Activated naive CD4-positive, alpha-beta T cell treated with anti-CD3 and anti-CD28 coated beads for 36 hours (primary cell): ENCODE measurements around the gene IFIT2. TPM values are rescaled to one million over a fixed set of nuclear protein-coding genes. Genes with fewer than 3 reads are reported as not detected.
"Not testable (repeated sequence)": the region's sequence is repeated elsewhere in the genome, so short reads cannot be mapped to it uniquely, and the experiment has no call there.

ENCODE experiments used
- CTCF ChIA-PET: fragments of 350-600 bp; sonication (Branson Sonifier 250); formaldehyde crosslinking; loops from one replicate; lab custom pipeline; 2021; ENCODE audit warnings: antibody characterized with exemption; lab: Charles Lee
- DNase-seq: peaks from one replicate; pipeline ENCODE4 v3.0.0-alpha.2; 2020
- H3K27ac Mint-ChIP-seq: one replicate; pipeline ENCODE4 v1.8.0; 2021; ENCODE audit warnings: mild to moderate bottlenecking, mixed read lengths
- H3K27me3 Mint-ChIP-seq: one replicate; pipeline ENCODE4 v1.8.0; 2021; ENCODE audit warnings: low read depth, mixed read lengths
- H3K36me3 Mint-ChIP-seq: one replicate; pipeline ENCODE4 v1.8.0; 2021; ENCODE audit warnings: low read depth, mixed read lengths
- H3K4me1 Mint-ChIP-seq: one replicate; pipeline ENCODE4 v1.8.0; 2021; ENCODE audit warnings: low read depth, mixed read lengths
- H3K4me3 Mint-ChIP-seq: one replicate; pipeline ENCODE4 v1.8.0; 2021; ENCODE audit warnings: mild to moderate bottlenecking, moderate library complexity, mixed read lengths
- H3K9me3 Mint-ChIP-seq: one replicate; pipeline ENCODE4 v1.8.0; 2021; ENCODE audit warnings: mixed read lengths
- intact Hi-C: fragments of 100-400 bp; cut with micrococcal nuclease; formaldehyde crosslinking; loops from one replicate; pipeline ENCODE4 v1.15.1; 2023
- total RNA-seq, 2 experiments: library from RNA; stranded (reverse); gene quantifications; one replicate each; pipeline ENCODE4 v1.2.3, GENCODE V29; 2021

IFIT2 gene
- 10 to 100 TPM; 35.7 to 39.4 TPM for total RNA-seq

GRCh38 chr10:89301721-89302445, at the start of gene IFIT2:
IFIT2 (plus strand) TSS chr10:89302046; CDS start chr10:89302124, 78 bp downstream.
- H3K27me3 Mint-ChIP-seq = no peaks in the 10 kb centered on the region
- H3K4me3 Mint-ChIP-seq = peak within 1 kb of the TSS; percentile 79
- peaks cover 4% of the 10 kb centered on the region for H3K9me3 Mint-ChIP-seq
- CTCF ChIA-PET = interaction anchor here (0.8 to 4.3 kb wide), 4 partner anchors 22 to 67 kb away, joined by 3 to 26 read pairs (median 4); partner anchors contain the start of gene LIPA
- peaks cover 24% of the 10 kb centered on the region for H3K36me3 Mint-ChIP-seq
- peak; percentile 22 for DNase-seq
- intact Hi-C loops = loop anchor here (1.0 to 2.0 kb wide), 3 partner anchors 25 to 399 kb away; partner anchors contain the start of genes IFIT3, IFIT5 and KIF20B
- peak within 1 kb of the TSS; percentile 65 for H3K27ac Mint-ChIP-seq
- H3K4me1 Mint-ChIP-seq = peaks cover 32% of the 10 kb centered on the region

DNA sequence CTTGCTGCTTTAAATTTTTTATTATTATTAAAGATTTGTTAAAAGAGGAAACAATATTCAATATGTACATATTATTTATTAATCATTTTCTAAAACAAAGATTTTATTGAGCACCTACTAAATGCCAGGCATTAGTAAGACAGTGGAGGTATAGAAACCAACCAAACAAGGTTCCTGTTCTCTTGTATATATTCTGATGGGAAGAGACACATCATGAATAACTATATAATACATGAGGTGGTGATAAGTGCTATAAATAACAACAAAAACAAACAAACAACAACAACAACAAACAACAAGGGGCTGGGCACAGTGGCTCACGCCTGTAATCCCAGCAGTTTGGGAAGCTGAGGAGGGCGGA, 49.6 kb upstream of the IFIT2 start:
- Mint-ChIP-seq H3K4me3 (no peak overlapping the region), H3K9me3 (peaks cover 20% of the 10 kb centered on the region), H3K27ac (no peak overlapping the region), H3K36me3 (peaks cover 11% of the 10 kb centered on the region), H3K4me1 (peaks cover 38% of the 10 kb centered on the region), H3K27me3 (peaks cover under 1% of the 10 kb centered on the region)
- intact Hi-C loops = loop anchor here (1.0 to 2.0 kb wide), 3 partner anchors 35 to 393 kb away; partner anchors contain the start of gene PANK1
- CTCF ChIA-PET = interaction anchor here (0.9 to 3.3 kb wide), 6 partner anchors 34 to 223 kb away, joined by 3 to 14 read pairs (median 4); partner anchors contain the start of gene IFIT2
- DNase-seq = no peak

- H3K27me3 Mint-ChIP-seq, H3K4me3 Mint-ChIP-seq, intact Hi-C loops, H3K27ac Mint-ChIP-seq: not testable (repeated sequence)
- peaks cover 11% of the 10 kb centered on the region for H3K36me3 Mint-ChIP-seq
- peak; percentile 28 for DNase-seq
- peaks cover 20% of the 10 kb centered on the region for H3K9me3 Mint-ChIP-seq
- CTCF ChIA-PET = interaction anchor here (0.9 kb wide), 1 partner anchor 163 kb away, joined by 4 read pairs; no protein-coding TSS in a partner anchor
- peaks cover 25% of the 10 kb centered on the region for H3K4me1 Mint-ChIP-seq
Measured at GRCh38 chr10:89255091-89255579, 46.7 kb upstream of the IFIT2 start.

GRCh38 chr10:89255793-89256192, 46.1 kb upstream of the IFIT2 start:
- intact Hi-C loops = no loop called here
- CTCF ChIA-PET = interaction anchor here (0.5 to 1.0 kb wide), 3 partner anchors 46 to 162 kb away, joined by 3 to 4 read pairs (median 4); partner anchors contain the start of gene IFIT2
- H3K27me3 Mint-ChIP-seq = peaks cover 4% of the 10 kb centered on the region
- H3K9me3 Mint-ChIP-seq = peaks cover 20% of the 10 kb centered on the region
- H3K4me1 Mint-ChIP-seq = peaks cover 22% of the 10 kb centered on the region
- DNase-seq = no peak
- no peak overlapping the region for H3K27ac Mint-ChIP-seq
- H3K36me3 Mint-ChIP-seq = peaks cover 11% of the 10 kb centered on the region
- H3K4me3 Mint-ChIP-seq = no peak overlapping the region

- peaks cover 11% of the 10 kb centered on the region for H3K36me3 Mint-ChIP-seq
- no peak for DNase-seq
- peaks cover 20% of the 10 kb centered on the region for H3K9me3 Mint-ChIP-seq
- CTCF ChIA-PET = interaction anchor here (0.5 to 1.0 kb wide), 4 partner anchors 46 to 162 kb away, joined by 3 to 4 read pairs (median 4); partner anchors contain the start of gene IFIT2
- intact Hi-C loops = no loop called here
- peaks cover 18% of the 10 kb centered on the region for H3K4me1 Mint-ChIP-seq
- H3K27me3 Mint-ChIP-seq = peaks cover 4% of the 10 kb centered on the region
- no peak overlapping the region for H3K27ac Mint-ChIP-seq
- no peak overlapping the region for H3K4me3 Mint-ChIP-seq
Measured at GRCh38 chr10:89256340-89256739, 45.5 kb upstream of the IFIT2 start.

DNA sequence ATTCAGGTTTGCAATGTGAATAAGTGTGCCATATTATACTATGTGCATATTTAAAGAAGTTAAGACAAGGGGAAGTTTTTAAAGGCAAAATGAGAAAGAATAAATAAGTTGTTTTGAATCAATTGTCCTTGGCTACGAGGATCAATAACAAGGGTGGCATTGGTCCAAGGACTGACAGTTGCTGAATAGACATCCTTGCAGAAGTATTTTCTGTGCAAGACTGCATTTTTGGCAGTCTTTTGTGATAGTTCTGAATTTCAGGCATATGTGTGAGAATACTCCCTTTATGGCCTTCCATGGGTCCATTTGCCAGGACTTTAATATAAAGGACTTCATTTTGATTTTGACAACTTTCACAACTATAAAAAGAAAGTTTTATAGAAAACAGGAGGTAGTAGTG, 44.9 kb upstream of the IFIT2 start:
- H3K36me3 Mint-ChIP-seq = peaks cover 11% of the 10 kb centered on the region
- CTCF ChIA-PET = interaction anchor here (0.7 kb wide), 1 partner anchor 146 kb away, joined by 4 read pairs; no protein-coding TSS in a partner anchor
- no peak overlapping the region for H3K27ac Mint-ChIP-seq
- peaks cover 4% of the 10 kb centered on the region for H3K27me3 Mint-ChIP-seq
- H3K9me3 Mint-ChIP-seq = peaks cover 20% of the 10 kb centered on the region
- DNase-seq = no peak
- intact Hi-C loops = no loop called here
- peaks cover 18% of the 10 kb centered on the region for H3K4me1 Mint-ChIP-seq
- H3K4me3 Mint-ChIP-seq = no peak overlapping the region

GRCh38 chr10:89257581-89257980, 44.3 kb upstream of the IFIT2 start:
- intact Hi-C loops = no loop called here
- Mint-ChIP-seq H3K27me3 (peaks cover 4% of the 10 kb centered on the region), H3K4me3 (no peak overlapping the region), H3K4me1 (peaks cover 18% of the 10 kb centered on the region), H3K36me3 (peaks cover 11% of the 10 kb centered on the region), H3K27ac (no peak overlapping the region), H3K9me3 (peaks cover 20% of the 10 kb centered on the region)
- DNase-seq = no peak
- CTCF ChIA-PET = interaction anchor here (0.7 to 1.3 kb wide), 5 partner anchors 11 to 170 kb away, joined by 3 to 5 read pairs (median 4); partner anchors contain the start of gene IFIT1

- H3K4me1 Mint-ChIP-seq = peaks cover 15% of the 10 kb centered on the region
- intact Hi-C loops = no loop called here
- CTCF ChIA-PET = interaction anchor here (1.3 kb wide), 1 partner anchor 110 kb away, joined by 3 read pairs; no protein-coding TSS in a partner anchor
- H3K27me3 Mint-ChIP-seq = peaks cover 4% of the 10 kb centered on the region
- no peak overlapping the region for H3K27ac Mint-ChIP-seq
- H3K4me3 Mint-ChIP-seq = no peak overlapping the region
- H3K9me3 Mint-ChIP-seq = peaks cover 14% of the 10 kb centered on the region
- no peak for DNase-seq
- peaks cover 10% of the 10 kb centered on the region for H3K36me3 Mint-ChIP-seq
Measured at GRCh38 chr10:89258881-89259280, 43.0 kb upstream of the IFIT2 start.

DNA sequence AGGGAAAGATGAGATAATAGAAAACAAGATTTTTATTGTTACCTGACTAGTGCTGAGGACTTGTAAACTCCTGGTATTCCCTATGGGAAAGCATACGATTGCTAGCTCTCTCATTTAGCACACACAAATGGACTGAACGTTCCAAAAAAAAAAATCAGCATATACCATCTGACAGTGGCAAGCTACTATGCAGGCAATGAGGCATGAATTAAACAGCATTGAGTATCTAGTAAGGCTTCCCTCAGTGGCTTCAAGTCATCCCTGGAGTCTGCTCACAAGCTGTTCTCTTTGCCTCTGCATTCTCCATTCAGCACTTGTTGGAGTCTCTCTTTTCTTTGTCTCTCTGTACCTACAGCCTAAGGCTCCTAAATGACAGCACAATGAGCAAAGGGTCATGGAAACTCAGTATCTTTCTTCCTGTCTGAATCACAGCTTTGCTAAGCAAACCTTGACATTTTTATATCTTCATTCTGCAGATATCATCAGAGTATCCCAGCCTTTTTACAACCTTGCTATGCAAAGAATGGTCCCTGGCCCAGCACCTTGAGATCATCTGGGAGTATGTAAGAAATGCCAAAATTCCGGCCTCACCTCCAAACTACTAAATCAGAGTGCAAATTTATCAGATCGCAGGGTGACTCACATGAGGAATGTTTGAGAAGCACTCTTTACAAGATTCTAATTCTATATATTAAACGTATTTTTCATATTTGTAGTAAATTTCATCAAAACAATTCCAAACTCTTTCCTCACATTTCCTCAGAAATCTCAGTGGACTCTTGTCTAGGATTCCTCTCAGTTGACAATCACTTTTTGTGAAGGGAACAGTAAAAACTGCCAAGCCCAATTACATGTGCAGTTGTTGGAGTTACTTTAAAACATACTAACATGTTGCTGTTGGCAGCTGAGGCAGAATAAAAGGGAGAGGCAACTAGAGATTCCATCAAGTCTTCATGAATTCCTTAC, 39.5 kb upstream of the IFIT2 start:
- H3K4me3 Mint-ChIP-seq = no peak overlapping the region
- no peaks in the 10 kb centered on the region for H3K36me3 Mint-ChIP-seq
- peaks cover 1% of the 10 kb centered on the region for H3K27me3 Mint-ChIP-seq
- intact Hi-C loops = no loop called here
- peaks cover 5% of the 10 kb centered on the region for H3K4me1 Mint-ChIP-seq
- no peak for DNase-seq
- H3K27ac Mint-ChIP-seq = no peak overlapping the region
- CTCF ChIA-PET = interaction anchor here (0.6 to 1.3 kb wide), 5 partner anchors 20 to 391 kb away, joined by 3 to 7 read pairs (median 3); no protein-coding TSS in a partner anchor
- H3K9me3 Mint-ChIP-seq = peaks cover 4% of the 10 kb centered on the region

- Mint-ChIP-seq H3K4me1 (peaks cover 5% of the 10 kb centered on the region), H3K36me3 (no peaks in the 10 kb centered on the region), H3K9me3 (peaks cover 4% of the 10 kb centered on the region), H3K27me3 (no peaks in the 10 kb centered on the region), H3K27ac (no peak overlapping the region), H3K4me3 (no peak overlapping the region)
- intact Hi-C loops = no loop called here
- CTCF ChIA-PET = interaction anchor here (1.1 to 1.5 kb wide), 3 partner anchors 100 to 300 kb away, joined by 3 to 5 read pairs (median 3); no protein-coding TSS in a partner anchor
- DNase-seq = no peak
Measured at GRCh38 chr10:89263091-89263490, 38.8 kb upstream of the IFIT2 start.

GRCh38 chr10:89263531-89263930, 38.3 kb upstream of the IFIT2 start:
- H3K27ac Mint-ChIP-seq = no peak overlapping the region
- DNase-seq = no peak
- peaks cover 5% of the 10 kb centered on the region for H3K4me1 Mint-ChIP-seq
- H3K36me3 Mint-ChIP-seq = no peaks in the 10 kb centered on the region
- CTCF ChIA-PET = interaction anchor here (1.1 to 1.5 kb wide), 4 partner anchors 100 to 299 kb away, joined by 3 to 5 read pairs (median 4); no protein-coding TSS in a partner anchor
- H3K4me3 Mint-ChIP-seq = no peak overlapping the region
- intact Hi-C loops = no loop called here
- peaks cover 4% of the 10 kb centered on the region for H3K9me3 Mint-ChIP-seq
- no peaks in the 10 kb centered on the region for H3K27me3 Mint-ChIP-seq
